GM23338 (cell line): ENCODE results near the gene NRIP1. TPM values are rescaled to one million over a fixed set of nuclear protein-coding genes. Genes with fewer than 3 reads are reported as not detected.

Source experiments
- ATAC-seq: fragments of 200-7000 bp; cut with Tn5 transposase; 3 replicates; pipeline ENCODE4 v1.9.1; 2020
- DNase-seq: peaks from one replicate; pipeline ENCODE4 v3.0.0-alpha.2; 2015; ENCODE audit warnings: low spot score
- H2AFZ ChIP-seq: fragments of 200-600 bp; sonication (generic); 2 replicates; pipeline ENCODE4 v1.8.0; 2016; ENCODE audit warnings: antibody characterized with exemption, mild to moderate bottlenecking, moderate library complexity
- H3F3A ChIP-seq: fragments of 200-600 bp; sonication (generic); replicated peaks from 2 replicates; pipeline ENCODE4 v1.8.0; 2017; ENCODE audit warnings: antibody characterized with exemption, mixed run types, low read depth
- H3K27ac ChIP-seq: fragments of 200-600 bp; sonication (generic); 2 replicates; pipeline ENCODE4 v1.6.1; 2016; ENCODE audit warnings: low read depth
- H3K27me3 ChIP-seq: fragments of 200-600 bp; sonication (generic); 2 replicates; pipeline ENCODE4 v1.8.0; 2016; ENCODE audit warnings: mild to moderate bottlenecking, mixed run types, moderate library complexity; ENCODE audit not compliant: insufficient read depth
- H3K36me3 ChIP-seq: fragments of 200-600 bp; sonication (generic); 2 replicates; pipeline ENCODE4 v1.8.0; 2016; ENCODE audit warnings: mild to moderate bottlenecking; ENCODE audit not compliant: insufficient read depth
- H3K4me1 ChIP-seq: fragments of 200-600 bp; sonication (generic); 2 replicates; pipeline ENCODE4 v1.8.0; 2016; ENCODE audit warnings: mild to moderate bottlenecking, moderate library complexity; ENCODE audit not compliant: insufficient read depth
- H3K4me2 ChIP-seq: fragments of 200-600 bp; sonication (generic); 2 replicates; pipeline ENCODE4 v1.7.1; 2017; ENCODE audit warnings: mixed run types
- H3K4me3 ChIP-seq: fragments of 200-600 bp; sonication (generic); 2 replicates; pipeline ENCODE4 v1.6.1; 2016; ENCODE audit warnings: mixed run types
- H3K79me2 ChIP-seq: fragments of 200-600 bp; sonication (generic); replicated peaks from 2 replicates; pipeline ENCODE4 v1.8.0; 2017; ENCODE audit warnings: mild to moderate bottlenecking; ENCODE audit not compliant: insufficient read depth
- H3K9me2 ChIP-seq: fragments of 200-600 bp; sonication (generic); 2 replicates; pipeline ENCODE4 v1.8.0; 2017; ENCODE audit not compliant: insufficient read depth
- H4K20me1 ChIP-seq: fragments of 200-600 bp; sonication (generic); replicated peaks from 2 replicates; pipeline ENCODE4 v1.8.0; 2017; ENCODE audit warnings: mild to moderate bottlenecking; ENCODE audit not compliant: insufficient read depth
- H3K27ac Mint-ChIP-seq: 2 replicates; pipeline ENCODE4 v1.8.0; 2020; ENCODE audit warnings: inconsistent platforms, mild to moderate bottlenecking, moderate library complexity, mixed read lengths
- H3K27me3 Mint-ChIP-seq: 3 replicates; pipeline ENCODE4 v1.8.0; 2022; ENCODE audit warnings: low read depth, mild to moderate bottlenecking, moderate library complexity, mixed read lengths, inconsistent platforms; ENCODE audit not compliant: insufficient read depth, poor library complexity
- H3K36me3 Mint-ChIP-seq: 3 replicates; pipeline ENCODE4 v1.8.0; 2021; ENCODE audit warnings: low read depth, mild to moderate bottlenecking, inconsistent platforms, moderate library complexity, mixed read lengths
- H3K4me1 Mint-ChIP-seq: 3 replicates; pipeline ENCODE4 v1.8.0; 2020; ENCODE audit warnings: mild to moderate bottlenecking, inconsistent platforms, mixed read lengths
- H3K4me3 Mint-ChIP-seq: 3 replicates; pipeline ENCODE4 v1.8.0; 2021; ENCODE audit warnings: moderate library complexity, mild to moderate bottlenecking, inconsistent platforms, mixed read lengths
- H3K9me3 Mint-ChIP-seq: 3 replicates; pipeline ENCODE4 v1.8.0; 2020; ENCODE audit warnings: moderate library complexity, mild to moderate bottlenecking, inconsistent platforms, mixed read lengths
- CREB1 ChIP-seq: fragments of 250-450 bp; sonication (Bioruptor Pico); IDR thresholded peaks from 2 replicates; pipeline ENCODE4 v1.5.0; 2020; ENCODE audit warnings: low read depth, mild to moderate bottlenecking, moderate library complexity
- CTCF ChIP-seq, 2 experiments: fragments of 200-600 bp in 1 of 2; sonication (generic) in 1 of 2; conservative IDR thresholded peaks; 2 replicates each; pipeline versions ENCODE4 v1.5.1 to v1.6.1; 2016 to 2017; ENCODE audit warnings: antibody characterized with exemption in 2 of 2, low read depth in 2 of 2, mild to moderate bottlenecking in 2 of 2, moderate library complexity in 1 of 2
- ETS1 ChIP-seq: IDR thresholded peaks from 2 replicates; pipeline ENCODE4 v1.6.1; 2016; ENCODE audit warnings: antibody characterized with exemption
- EZH2 ChIP-seq: fragments of 200-600 bp; sonication (generic); IDR thresholded peaks from one replicate; pipeline ENCODE4 v1.8.0; 2017; ENCODE audit warnings: antibody characterized with exemption, mild to moderate bottlenecking, low read depth; ENCODE audit not compliant: unreplicated experiment
- EZH2phosphoT487 ChIP-seq: fragments of 200-600 bp; sonication (generic); IDR thresholded peaks from one replicate; pipeline ENCODE4 v1.8.1; 2018; ENCODE audit warnings: antibody characterized with exemption; ENCODE audit not compliant: unreplicated experiment
- JUNB ChIP-seq: IDR thresholded peaks from one replicate; pipeline ENCODE4 v1.6.1; 2016; ENCODE audit warnings: antibody characterized with exemption; ENCODE audit not compliant: unreplicated experiment
- NANOG ChIP-seq: IDR thresholded peaks from 2 replicates; pipeline ENCODE4 v1.6.1; 2016; ENCODE audit warnings: antibody characterized with exemption, borderline replicate concordance
- POLR2AphosphoS5 ChIP-seq: IDR thresholded peaks from 2 replicates; pipeline ENCODE4 v1.6.1; 2016; ENCODE audit warnings: antibody characterized with exemption, low read depth
- STAT1 ChIP-seq: IDR thresholded peaks from one replicate; pipeline ENCODE4 v1.6.1; 2016; ENCODE audit warnings: antibody characterized with exemption; ENCODE audit not compliant: unreplicated experiment
- ZNF114 ChIP-seq: fragments of 250-450 bp; sonication (Bioruptor Pico); IDR thresholded peaks from 2 replicates; pipeline ENCODE4 v1.5.0; 2020; ENCODE audit warnings: mild to moderate bottlenecking, moderate library complexity
- ZNF331 ChIP-seq: fragments of 250-450 bp; sonication (Bioruptor Pico); IDR thresholded peaks from 2 replicates; pipeline ENCODE4 v1.5.0; 2020; ENCODE audit warnings: low read depth, mild to moderate bottlenecking, moderate library complexity
- polyA plus RNA-seq: library from polyadenylated mRNA; unstranded; fragments of >200 nt; fragmentation: Nextera tagmentation; extraction: Ambion mirVana; gene quantifications from 2 replicates; pipeline ENCODE4 v1.2.1, GENCODE V29; 2016
- total RNA-seq: library from RNA; depleted of rRNA; stranded (reverse); fragments of >200 nt; shearing (Covaris generic); gene quantifications from 2 replicates; pipeline ENCODE4 v1.2.3, GENCODE V29; 2014
- TF ChIP-seq, protein P1 (sequence below): IDR thresholded peaks from one replicate; pipeline ENCODE4 v1.6.1; 2018; ENCODE audit warnings: antibody characterized with exemption; ENCODE audit not compliant: unreplicated experiment
- TF ChIP-seq, protein P2 (sequence below): fragments of 250-450 bp; sonication (Bioruptor Pico); IDR thresholded peaks from 2 replicates; pipeline ENCODE4 v1.5.0; 2020; ENCODE audit warnings: mild to moderate bottlenecking, moderate library complexity

The NRIP1 gene
- total and polyA plus RNA-seq, 2 experiments from 2014 or later: 3.0 to 9.0 TPM

DNA sequence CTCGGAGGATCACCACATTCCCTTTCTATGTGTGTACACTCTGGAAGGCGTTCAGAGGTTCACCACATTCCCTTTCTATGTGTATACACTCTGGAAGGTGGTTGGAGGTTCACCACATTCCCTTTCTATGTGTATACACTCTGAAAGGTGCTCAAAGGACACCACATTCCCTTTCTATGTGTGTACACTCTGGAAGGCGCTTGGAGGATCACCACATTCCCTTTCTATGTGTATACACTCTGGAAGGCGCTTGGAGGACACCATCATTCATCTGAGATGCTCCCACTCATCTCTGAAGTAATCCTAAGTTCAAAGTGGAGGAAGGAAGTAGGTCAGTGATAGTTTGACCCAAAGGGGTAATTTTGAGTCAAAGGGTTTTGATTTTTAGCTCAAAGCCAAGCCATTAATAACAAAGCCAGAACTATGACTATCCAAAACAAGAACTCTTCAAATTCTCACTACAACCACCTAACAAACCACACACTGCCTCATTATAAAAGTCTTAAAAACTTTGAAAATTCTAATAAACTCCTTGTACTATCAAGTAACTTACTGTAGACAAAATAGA, 32.9 kb downstream of the NRIP1 start:
- TF ChIP-seq, protein P1, sequence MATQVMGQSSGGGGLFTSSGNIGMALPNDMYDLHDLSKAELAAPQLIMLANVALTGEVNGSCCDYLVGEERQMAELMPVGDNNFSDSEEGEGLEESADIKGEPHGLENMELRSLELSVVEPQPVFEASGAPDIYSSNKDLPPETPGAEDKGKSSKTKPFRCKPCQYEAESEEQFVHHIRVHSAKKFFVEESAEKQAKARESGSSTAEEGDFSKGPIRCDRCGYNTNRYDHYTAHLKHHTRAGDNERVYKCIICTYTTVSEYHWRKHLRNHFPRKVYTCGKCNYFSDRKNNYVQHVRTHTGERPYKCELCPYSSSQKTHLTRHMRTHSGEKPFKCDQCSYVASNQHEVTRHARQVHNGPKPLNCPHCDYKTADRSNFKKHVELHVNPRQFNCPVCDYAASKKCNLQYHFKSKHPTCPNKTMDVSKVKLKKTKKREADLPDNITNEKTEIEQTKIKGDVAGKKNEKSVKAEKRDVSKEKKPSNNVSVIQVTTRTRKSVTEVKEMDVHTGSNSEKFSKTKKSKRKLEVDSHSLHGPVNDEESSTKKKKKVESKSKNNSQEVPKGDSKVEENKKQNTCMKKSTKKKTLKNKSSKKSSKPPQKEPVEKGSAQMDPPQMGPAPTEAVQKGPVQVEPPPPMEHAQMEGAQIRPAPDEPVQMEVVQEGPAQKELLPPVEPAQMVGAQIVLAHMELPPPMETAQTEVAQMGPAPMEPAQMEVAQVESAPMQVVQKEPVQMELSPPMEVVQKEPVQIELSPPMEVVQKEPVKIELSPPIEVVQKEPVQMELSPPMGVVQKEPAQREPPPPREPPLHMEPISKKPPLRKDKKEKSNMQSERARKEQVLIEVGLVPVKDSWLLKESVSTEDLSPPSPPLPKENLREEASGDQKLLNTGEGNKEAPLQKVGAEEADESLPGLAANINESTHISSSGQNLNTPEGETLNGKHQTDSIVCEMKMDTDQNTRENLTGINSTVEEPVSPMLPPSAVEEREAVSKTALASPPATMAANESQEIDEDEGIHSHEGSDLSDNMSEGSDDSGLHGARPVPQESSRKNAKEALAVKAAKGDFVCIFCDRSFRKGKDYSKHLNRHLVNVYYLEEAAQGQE: no peak
- TF ChIP-seq STAT1 (no peak), CTCF (conservative IDR thresholded peaks at IDR 0.05; ENCODE audit: low read depth in 2 of 2) (no peak), EZH2 (no peak), NANOG (no peak), EZH2phosphoT487 (no peak), POLR2AphosphoS5 (no peak), JUNB (no peak), ZNF331 (CRISPR knock-in tag) (no peak), ZNF114 (CRISPR knock-in tag) (no peak), ETS1 (no peak), CREB1 (CRISPR knock-in tag) (no peak)
- TF ChIP-seq, protein P2, sequence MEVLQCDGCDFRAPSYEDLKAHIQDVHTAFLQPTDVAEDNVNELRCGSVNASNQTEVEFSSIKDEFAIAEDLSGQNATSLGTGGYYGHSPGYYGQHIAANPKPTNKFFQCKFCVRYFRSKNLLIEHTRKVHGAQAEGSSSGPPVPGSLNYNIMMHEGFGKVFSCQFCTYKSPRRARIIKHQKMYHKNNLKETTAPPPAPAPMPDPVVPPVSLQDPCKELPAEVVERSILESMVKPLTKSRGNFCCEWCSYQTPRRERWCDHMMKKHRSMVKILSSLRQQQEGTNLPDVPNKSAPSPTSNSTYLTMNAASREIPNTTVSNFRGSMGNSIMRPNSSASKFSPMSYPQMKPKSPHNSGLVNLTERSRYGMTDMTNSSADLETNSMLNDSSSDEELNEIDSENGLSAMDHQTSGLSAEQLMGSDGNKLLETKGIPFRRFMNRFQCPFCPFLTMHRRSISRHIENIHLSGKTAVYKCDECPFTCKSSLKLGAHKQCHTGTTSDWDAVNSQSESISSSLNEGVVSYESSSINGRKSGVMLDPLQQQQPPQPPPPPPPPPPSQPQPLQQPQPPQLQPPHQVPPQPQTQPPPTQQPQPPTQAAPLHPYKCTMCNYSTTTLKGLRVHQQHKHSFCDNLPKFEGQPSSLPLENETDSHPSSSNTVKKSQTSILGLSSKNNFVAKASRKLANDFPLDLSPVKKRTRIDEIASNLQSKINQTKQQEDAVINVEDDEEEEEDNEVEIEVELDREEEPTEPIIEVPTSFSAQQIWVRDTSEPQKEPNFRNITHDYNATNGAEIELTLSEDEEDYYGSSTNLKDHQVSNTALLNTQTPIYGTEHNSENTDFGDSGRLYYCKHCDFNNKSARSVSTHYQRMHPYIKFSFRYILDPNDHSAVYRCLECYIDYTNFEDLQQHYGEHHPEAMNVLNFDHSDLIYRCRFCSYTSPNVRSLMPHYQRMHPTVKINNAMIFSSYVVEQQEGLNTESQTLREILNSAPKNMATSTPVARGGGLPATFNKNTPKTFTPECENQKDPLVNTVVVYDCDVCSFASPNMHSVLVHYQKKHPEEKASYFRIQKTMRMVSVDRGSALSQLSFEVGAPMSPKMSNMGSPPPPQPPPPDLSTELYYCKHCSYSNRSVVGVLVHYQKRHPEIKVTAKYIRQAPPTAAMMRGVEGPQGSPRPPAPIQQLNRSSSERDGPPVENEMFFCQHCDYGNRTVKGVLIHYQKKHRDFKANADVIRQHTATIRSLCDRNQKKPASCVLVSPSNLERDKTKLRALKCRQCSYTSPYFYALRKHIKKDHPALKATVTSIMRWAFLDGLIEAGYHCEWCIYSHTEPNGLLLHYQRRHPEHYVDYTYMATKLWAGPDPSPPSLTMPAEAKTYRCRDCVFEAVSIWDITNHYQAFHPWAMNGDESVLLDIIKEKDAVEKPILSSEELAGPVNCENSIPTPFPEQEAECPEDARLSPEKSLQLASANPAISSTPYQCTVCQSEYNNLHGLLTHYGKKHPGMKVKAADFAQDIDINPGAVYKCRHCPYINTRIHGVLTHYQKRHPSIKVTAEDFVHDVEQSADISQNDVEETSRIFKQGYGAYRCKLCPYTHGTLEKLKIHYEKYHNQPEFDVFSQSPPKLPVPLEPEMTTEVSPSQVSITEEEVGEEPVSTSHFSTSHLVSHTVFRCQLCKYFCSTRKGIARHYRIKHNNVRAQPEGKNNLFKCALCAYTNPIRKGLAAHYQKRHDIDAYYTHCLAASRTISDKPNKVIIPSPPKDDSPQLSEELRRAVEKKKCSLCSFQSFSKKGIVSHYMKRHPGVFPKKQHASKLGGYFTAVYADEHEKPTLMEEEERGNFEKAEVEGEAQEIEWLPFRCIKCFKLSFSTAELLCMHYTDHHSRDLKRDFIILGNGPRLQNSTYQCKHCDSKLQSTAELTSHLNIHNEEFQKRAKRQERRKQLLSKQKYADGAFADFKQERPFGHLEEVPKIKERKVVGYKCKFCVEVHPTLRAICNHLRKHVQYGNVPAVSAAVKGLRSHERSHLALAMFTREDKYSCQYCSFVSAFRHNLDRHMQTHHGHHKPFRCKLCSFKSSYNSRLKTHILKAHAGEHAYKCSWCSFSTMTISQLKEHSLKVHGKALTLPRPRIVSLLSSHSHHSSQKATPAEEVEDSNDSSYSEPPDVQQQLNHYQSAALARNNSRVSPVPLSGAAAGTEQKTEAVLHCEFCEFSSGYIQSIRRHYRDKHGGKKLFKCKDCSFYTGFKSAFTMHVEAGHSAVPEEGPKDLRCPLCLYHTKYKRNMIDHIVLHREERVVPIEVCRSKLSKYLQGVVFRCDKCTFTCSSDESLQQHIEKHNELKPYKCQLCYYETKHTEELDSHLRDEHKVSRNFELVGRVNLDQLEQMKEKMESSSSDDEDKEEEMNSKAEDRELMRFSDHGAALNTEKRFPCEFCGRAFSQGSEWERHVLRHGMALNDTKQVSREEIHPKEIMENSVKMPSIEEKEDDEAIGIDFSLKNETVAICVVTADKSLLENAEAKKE (CRISPR knock-in tag): no peak
- Mint-ChIP-seq H3K27ac (no peak overlapping the region), H3K9me3 (no peaks in the 10 kb centered on the region), H3K4me1 (peaks cover 13% of the 10 kb centered on the region; the same call in 2 of the 3 replicates), H3K36me3 (no peaks in the 10 kb centered on the region), H3K4me3 (no peak overlapping the region), H3K27me3 (peaks cover 3% of the 10 kb centered on the region)
- H3K4me1 ChIP-seq: peaks cover 8% of the 10 kb centered on the region
- H3K9me2 ChIP-seq: no peaks in the 10 kb centered on the region
- no peak overlapping the region for H2AFZ ChIP-seq
- no peaks in the 10 kb centered on the region; the same call in 1 of the 2 replicates for H3K79me2 ChIP-seq
- ATAC-seq: no peak
- H3K27me3 ChIP-seq: no peaks in the 10 kb centered on the region
- DNase-seq: no peak
- no peaks in the 10 kb centered on the region for H4K20me1 ChIP-seq
- H3K27ac ChIP-seq: no peak overlapping the region
- H3K4me3 ChIP-seq: no peak overlapping the region
- no peaks in the 10 kb centered on the region for H3F3A ChIP-seq
- H3K36me3 ChIP-seq: no peaks in the 10 kb centered on the region
- no peak overlapping the region for H3K4me2 ChIP-seq
